GM23338 (cell line): ENCODE data around the gene TIMM29. TPM values are rescaled to one million over a fixed set of nuclear protein-coding genes. Genes with fewer than 3 reads are reported as not detected.
"Not testable (repeated sequence)": the region's sequence is repeated elsewhere in the genome, so short reads cannot be mapped to it uniquely, and the experiment has no call there.

Experiments
- ATAC-seq: fragments of 200-7000 bp; cut with Tn5 transposase; 3 replicates; pipeline ENCODE4 v1.9.1; 2020
- DNase-seq: peaks from one replicate; pipeline ENCODE4 v3.0.0-alpha.2; 2015; ENCODE audit warnings: low spot score
- H2AFZ ChIP-seq: fragments of 200-600 bp; sonication (generic); 2 replicates; pipeline ENCODE4 v1.8.0; 2016; ENCODE audit warnings: antibody characterized with exemption, mild to moderate bottlenecking, moderate library complexity
- H3F3A ChIP-seq: fragments of 200-600 bp; sonication (generic); replicated peaks from 2 replicates; pipeline ENCODE4 v1.8.0; 2017; ENCODE audit warnings: antibody characterized with exemption, mixed run types, low read depth
- H3K27ac ChIP-seq: fragments of 200-600 bp; sonication (generic); 2 replicates; pipeline ENCODE4 v1.6.1; 2016; ENCODE audit warnings: low read depth
- H3K27me3 ChIP-seq: fragments of 200-600 bp; sonication (generic); 2 replicates; pipeline ENCODE4 v1.8.0; 2016; ENCODE audit warnings: mild to moderate bottlenecking, mixed run types, moderate library complexity; ENCODE audit not compliant: insufficient read depth
- H3K36me3 ChIP-seq: fragments of 200-600 bp; sonication (generic); 2 replicates; pipeline ENCODE4 v1.8.0; 2016; ENCODE audit warnings: mild to moderate bottlenecking; ENCODE audit not compliant: insufficient read depth
- H3K4me1 ChIP-seq: fragments of 200-600 bp; sonication (generic); 2 replicates; pipeline ENCODE4 v1.8.0; 2016; ENCODE audit warnings: mild to moderate bottlenecking, moderate library complexity; ENCODE audit not compliant: insufficient read depth
- H3K4me2 ChIP-seq: fragments of 200-600 bp; sonication (generic); 2 replicates; pipeline ENCODE4 v1.7.1; 2017; ENCODE audit warnings: mixed run types
- H3K4me3 ChIP-seq: fragments of 200-600 bp; sonication (generic); 2 replicates; pipeline ENCODE4 v1.6.1; 2016; ENCODE audit warnings: mixed run types
- H3K79me2 ChIP-seq: fragments of 200-600 bp; sonication (generic); replicated peaks from 2 replicates; pipeline ENCODE4 v1.8.0; 2017; ENCODE audit warnings: mild to moderate bottlenecking; ENCODE audit not compliant: insufficient read depth
- H3K9me2 ChIP-seq: fragments of 200-600 bp; sonication (generic); 2 replicates; pipeline ENCODE4 v1.8.0; 2017; ENCODE audit not compliant: insufficient read depth
- H4K20me1 ChIP-seq: fragments of 200-600 bp; sonication (generic); replicated peaks from 2 replicates; pipeline ENCODE4 v1.8.0; 2017; ENCODE audit warnings: mild to moderate bottlenecking; ENCODE audit not compliant: insufficient read depth
- H3K27ac Mint-ChIP-seq: 2 replicates; pipeline ENCODE4 v1.8.0; 2020; ENCODE audit warnings: inconsistent platforms, mild to moderate bottlenecking, moderate library complexity, mixed read lengths
- H3K27me3 Mint-ChIP-seq: 3 replicates; pipeline ENCODE4 v1.8.0; 2022; ENCODE audit warnings: low read depth, mild to moderate bottlenecking, moderate library complexity, mixed read lengths, inconsistent platforms; ENCODE audit not compliant: insufficient read depth, poor library complexity
- H3K36me3 Mint-ChIP-seq: 3 replicates; pipeline ENCODE4 v1.8.0; 2021; ENCODE audit warnings: low read depth, mild to moderate bottlenecking, inconsistent platforms, moderate library complexity, mixed read lengths
- H3K4me1 Mint-ChIP-seq: 3 replicates; pipeline ENCODE4 v1.8.0; 2020; ENCODE audit warnings: mild to moderate bottlenecking, inconsistent platforms, mixed read lengths
- H3K4me3 Mint-ChIP-seq: 3 replicates; pipeline ENCODE4 v1.8.0; 2021; ENCODE audit warnings: moderate library complexity, mild to moderate bottlenecking, inconsistent platforms, mixed read lengths
- H3K9me3 Mint-ChIP-seq: 3 replicates; pipeline ENCODE4 v1.8.0; 2020; ENCODE audit warnings: moderate library complexity, mild to moderate bottlenecking, inconsistent platforms, mixed read lengths
- CREB1 ChIP-seq: fragments of 250-450 bp; sonication (Bioruptor Pico); IDR thresholded peaks from 2 replicates; pipeline ENCODE4 v1.5.0; 2020; ENCODE audit warnings: low read depth, mild to moderate bottlenecking, moderate library complexity
- EZH2 ChIP-seq: fragments of 200-600 bp; sonication (generic); IDR thresholded peaks from one replicate; pipeline ENCODE4 v1.8.0; 2017; ENCODE audit warnings: antibody characterized with exemption, mild to moderate bottlenecking, low read depth; ENCODE audit not compliant: unreplicated experiment
- NANOG ChIP-seq: IDR thresholded peaks from 2 replicates; pipeline ENCODE4 v1.6.1; 2016; ENCODE audit warnings: antibody characterized with exemption, borderline replicate concordance
- POLR2AphosphoS5 ChIP-seq: IDR thresholded peaks from 2 replicates; pipeline ENCODE4 v1.6.1; 2016; ENCODE audit warnings: antibody characterized with exemption, low read depth
- STAT1 ChIP-seq: IDR thresholded peaks from one replicate; pipeline ENCODE4 v1.6.1; 2016; ENCODE audit warnings: antibody characterized with exemption; ENCODE audit not compliant: unreplicated experiment
- ZNF114 ChIP-seq: fragments of 250-450 bp; sonication (Bioruptor Pico); IDR thresholded peaks from 2 replicates; pipeline ENCODE4 v1.5.0; 2020; ENCODE audit warnings: mild to moderate bottlenecking, moderate library complexity
- ZNF331 ChIP-seq: fragments of 250-450 bp; sonication (Bioruptor Pico); IDR thresholded peaks from 2 replicates; pipeline ENCODE4 v1.5.0; 2020; ENCODE audit warnings: low read depth, mild to moderate bottlenecking, moderate library complexity
- polyA plus RNA-seq: library from polyadenylated mRNA; unstranded; fragments of >200 nt; fragmentation: Nextera tagmentation; extraction: Ambion mirVana; gene quantifications from 2 replicates; pipeline ENCODE4 v1.2.1, GENCODE V29; 2016
- total RNA-seq: library from RNA; depleted of rRNA; stranded (reverse); fragments of >200 nt; shearing (Covaris generic); gene quantifications from 2 replicates; pipeline ENCODE4 v1.2.3, GENCODE V29; 2014
- TF ChIP-seq, protein P1 (sequence below): IDR thresholded peaks from one replicate; pipeline ENCODE4 v1.6.1; 2018; ENCODE audit warnings: antibody characterized with exemption; ENCODE audit not compliant: unreplicated experiment
- TF ChIP-seq, protein P2 (sequence below): fragments of 250-450 bp; sonication (Bioruptor Pico); IDR thresholded peaks from 2 replicates; pipeline ENCODE4 v1.5.0; 2020; ENCODE audit warnings: mild to moderate bottlenecking, moderate library complexity

Gene TIMM29
- total and polyA plus RNA-seq, 2 experiments from 2014 or later: 24.1 to 60.7 TPM

DNA sequence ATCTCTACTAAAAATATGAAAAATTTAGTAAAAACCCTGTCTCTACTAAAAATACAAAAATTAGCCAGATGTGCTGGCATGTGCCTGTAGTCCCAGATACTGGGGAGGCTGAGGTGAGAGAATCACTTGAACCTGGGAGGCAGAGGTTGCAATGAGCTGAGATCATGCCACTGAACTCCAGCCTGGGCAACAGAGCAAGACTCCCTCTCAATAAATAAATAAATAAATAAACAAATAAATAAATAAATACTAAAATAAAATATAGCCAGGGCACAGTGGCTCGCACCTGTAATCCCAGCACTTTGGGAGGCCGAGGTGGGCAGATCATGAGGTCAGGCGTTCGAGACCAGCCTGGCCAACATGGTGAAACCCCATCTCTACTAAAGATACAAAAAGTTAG is 14.8 kb downstream of the TIMM29 start:
- not testable (repeated sequence) for H3K27me3 Mint-ChIP-seq, H3K4me1 Mint-ChIP-seq, H3F3A ChIP-seq, H3K36me3 ChIP-seq, H3K79me2 ChIP-seq, DNase-seq, H3K9me2 ChIP-seq, H4K20me1 ChIP-seq, H3K4me2 ChIP-seq, H3K27me3 ChIP-seq, H3K9me3 Mint-ChIP-seq, H3K36me3 Mint-ChIP-seq, H3K4me1 ChIP-seq, H3K4me3 Mint-ChIP-seq, H3K27ac ChIP-seq, H3K27ac Mint-ChIP-seq, ATAC-seq, H3K4me3 ChIP-seq, H2AFZ ChIP-seq

DNA sequence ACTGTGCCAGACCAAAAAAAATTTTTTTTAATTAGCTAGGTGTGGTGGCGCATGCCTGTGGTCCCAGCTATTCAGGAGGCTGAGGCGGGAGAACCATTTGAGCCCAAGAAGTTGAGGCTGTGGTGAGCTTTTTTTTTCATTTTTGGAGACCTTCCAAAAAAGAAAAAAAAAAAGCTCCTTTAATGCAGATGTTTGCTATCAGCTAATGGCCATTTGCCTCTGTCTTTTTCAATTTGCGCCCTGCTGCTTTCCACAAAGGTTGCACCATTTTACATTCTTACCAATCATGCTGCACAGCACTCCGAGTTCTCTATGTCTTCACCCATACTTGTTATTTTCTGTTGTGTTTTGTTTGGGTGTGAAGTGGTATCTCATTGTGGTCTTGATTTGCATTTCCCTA is 16.7 kb downstream of the TIMM29 start:
- H3K27me3 ChIP-seq: no peaks in the 10 kb centered on the region
- H3K36me3 Mint-ChIP-seq: no peaks in the 10 kb centered on the region
- no peaks in the 10 kb centered on the region for H4K20me1 ChIP-seq
- H3K27me3 Mint-ChIP-seq: peaks cover 2% of the 10 kb centered on the region
- no peaks in the 10 kb centered on the region for H3K79me2 ChIP-seq
- no peaks in the 10 kb centered on the region for H3K9me2 ChIP-seq
- H2AFZ ChIP-seq: no peak overlapping the region
- TF ChIP-seq ZNF114 (CRISPR knock-in tag) (no peak), EZH2 (no peak), NANOG (no peak), STAT1 (no peak), ZNF331 (CRISPR knock-in tag) (no peak), CREB1 (no peak), POLR2AphosphoS5 (no peak)
- TF ChIP-seq, protein P1, sequence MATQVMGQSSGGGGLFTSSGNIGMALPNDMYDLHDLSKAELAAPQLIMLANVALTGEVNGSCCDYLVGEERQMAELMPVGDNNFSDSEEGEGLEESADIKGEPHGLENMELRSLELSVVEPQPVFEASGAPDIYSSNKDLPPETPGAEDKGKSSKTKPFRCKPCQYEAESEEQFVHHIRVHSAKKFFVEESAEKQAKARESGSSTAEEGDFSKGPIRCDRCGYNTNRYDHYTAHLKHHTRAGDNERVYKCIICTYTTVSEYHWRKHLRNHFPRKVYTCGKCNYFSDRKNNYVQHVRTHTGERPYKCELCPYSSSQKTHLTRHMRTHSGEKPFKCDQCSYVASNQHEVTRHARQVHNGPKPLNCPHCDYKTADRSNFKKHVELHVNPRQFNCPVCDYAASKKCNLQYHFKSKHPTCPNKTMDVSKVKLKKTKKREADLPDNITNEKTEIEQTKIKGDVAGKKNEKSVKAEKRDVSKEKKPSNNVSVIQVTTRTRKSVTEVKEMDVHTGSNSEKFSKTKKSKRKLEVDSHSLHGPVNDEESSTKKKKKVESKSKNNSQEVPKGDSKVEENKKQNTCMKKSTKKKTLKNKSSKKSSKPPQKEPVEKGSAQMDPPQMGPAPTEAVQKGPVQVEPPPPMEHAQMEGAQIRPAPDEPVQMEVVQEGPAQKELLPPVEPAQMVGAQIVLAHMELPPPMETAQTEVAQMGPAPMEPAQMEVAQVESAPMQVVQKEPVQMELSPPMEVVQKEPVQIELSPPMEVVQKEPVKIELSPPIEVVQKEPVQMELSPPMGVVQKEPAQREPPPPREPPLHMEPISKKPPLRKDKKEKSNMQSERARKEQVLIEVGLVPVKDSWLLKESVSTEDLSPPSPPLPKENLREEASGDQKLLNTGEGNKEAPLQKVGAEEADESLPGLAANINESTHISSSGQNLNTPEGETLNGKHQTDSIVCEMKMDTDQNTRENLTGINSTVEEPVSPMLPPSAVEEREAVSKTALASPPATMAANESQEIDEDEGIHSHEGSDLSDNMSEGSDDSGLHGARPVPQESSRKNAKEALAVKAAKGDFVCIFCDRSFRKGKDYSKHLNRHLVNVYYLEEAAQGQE: no peak
- TF ChIP-seq, protein P2, sequence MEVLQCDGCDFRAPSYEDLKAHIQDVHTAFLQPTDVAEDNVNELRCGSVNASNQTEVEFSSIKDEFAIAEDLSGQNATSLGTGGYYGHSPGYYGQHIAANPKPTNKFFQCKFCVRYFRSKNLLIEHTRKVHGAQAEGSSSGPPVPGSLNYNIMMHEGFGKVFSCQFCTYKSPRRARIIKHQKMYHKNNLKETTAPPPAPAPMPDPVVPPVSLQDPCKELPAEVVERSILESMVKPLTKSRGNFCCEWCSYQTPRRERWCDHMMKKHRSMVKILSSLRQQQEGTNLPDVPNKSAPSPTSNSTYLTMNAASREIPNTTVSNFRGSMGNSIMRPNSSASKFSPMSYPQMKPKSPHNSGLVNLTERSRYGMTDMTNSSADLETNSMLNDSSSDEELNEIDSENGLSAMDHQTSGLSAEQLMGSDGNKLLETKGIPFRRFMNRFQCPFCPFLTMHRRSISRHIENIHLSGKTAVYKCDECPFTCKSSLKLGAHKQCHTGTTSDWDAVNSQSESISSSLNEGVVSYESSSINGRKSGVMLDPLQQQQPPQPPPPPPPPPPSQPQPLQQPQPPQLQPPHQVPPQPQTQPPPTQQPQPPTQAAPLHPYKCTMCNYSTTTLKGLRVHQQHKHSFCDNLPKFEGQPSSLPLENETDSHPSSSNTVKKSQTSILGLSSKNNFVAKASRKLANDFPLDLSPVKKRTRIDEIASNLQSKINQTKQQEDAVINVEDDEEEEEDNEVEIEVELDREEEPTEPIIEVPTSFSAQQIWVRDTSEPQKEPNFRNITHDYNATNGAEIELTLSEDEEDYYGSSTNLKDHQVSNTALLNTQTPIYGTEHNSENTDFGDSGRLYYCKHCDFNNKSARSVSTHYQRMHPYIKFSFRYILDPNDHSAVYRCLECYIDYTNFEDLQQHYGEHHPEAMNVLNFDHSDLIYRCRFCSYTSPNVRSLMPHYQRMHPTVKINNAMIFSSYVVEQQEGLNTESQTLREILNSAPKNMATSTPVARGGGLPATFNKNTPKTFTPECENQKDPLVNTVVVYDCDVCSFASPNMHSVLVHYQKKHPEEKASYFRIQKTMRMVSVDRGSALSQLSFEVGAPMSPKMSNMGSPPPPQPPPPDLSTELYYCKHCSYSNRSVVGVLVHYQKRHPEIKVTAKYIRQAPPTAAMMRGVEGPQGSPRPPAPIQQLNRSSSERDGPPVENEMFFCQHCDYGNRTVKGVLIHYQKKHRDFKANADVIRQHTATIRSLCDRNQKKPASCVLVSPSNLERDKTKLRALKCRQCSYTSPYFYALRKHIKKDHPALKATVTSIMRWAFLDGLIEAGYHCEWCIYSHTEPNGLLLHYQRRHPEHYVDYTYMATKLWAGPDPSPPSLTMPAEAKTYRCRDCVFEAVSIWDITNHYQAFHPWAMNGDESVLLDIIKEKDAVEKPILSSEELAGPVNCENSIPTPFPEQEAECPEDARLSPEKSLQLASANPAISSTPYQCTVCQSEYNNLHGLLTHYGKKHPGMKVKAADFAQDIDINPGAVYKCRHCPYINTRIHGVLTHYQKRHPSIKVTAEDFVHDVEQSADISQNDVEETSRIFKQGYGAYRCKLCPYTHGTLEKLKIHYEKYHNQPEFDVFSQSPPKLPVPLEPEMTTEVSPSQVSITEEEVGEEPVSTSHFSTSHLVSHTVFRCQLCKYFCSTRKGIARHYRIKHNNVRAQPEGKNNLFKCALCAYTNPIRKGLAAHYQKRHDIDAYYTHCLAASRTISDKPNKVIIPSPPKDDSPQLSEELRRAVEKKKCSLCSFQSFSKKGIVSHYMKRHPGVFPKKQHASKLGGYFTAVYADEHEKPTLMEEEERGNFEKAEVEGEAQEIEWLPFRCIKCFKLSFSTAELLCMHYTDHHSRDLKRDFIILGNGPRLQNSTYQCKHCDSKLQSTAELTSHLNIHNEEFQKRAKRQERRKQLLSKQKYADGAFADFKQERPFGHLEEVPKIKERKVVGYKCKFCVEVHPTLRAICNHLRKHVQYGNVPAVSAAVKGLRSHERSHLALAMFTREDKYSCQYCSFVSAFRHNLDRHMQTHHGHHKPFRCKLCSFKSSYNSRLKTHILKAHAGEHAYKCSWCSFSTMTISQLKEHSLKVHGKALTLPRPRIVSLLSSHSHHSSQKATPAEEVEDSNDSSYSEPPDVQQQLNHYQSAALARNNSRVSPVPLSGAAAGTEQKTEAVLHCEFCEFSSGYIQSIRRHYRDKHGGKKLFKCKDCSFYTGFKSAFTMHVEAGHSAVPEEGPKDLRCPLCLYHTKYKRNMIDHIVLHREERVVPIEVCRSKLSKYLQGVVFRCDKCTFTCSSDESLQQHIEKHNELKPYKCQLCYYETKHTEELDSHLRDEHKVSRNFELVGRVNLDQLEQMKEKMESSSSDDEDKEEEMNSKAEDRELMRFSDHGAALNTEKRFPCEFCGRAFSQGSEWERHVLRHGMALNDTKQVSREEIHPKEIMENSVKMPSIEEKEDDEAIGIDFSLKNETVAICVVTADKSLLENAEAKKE (CRISPR knock-in tag): no peak
- H3K36me3 ChIP-seq: no peaks in the 10 kb centered on the region
- peaks cover 6% of the 10 kb centered on the region; the same call in 2 of the 3 replicates for H3K4me1 Mint-ChIP-seq
- H3K27ac Mint-ChIP-seq: no peak overlapping the region
- ATAC-seq: no peak
- H3F3A ChIP-seq: 0 out of 2 replicates have a peak, but pooled peaks cover 3% of the 10 kb centered on the region
- H3K4me3 Mint-ChIP-seq: no peak overlapping the region
- no peaks in the 10 kb centered on the region for H3K9me3 Mint-ChIP-seq
- H3K27ac ChIP-seq: no peak overlapping the region
- H3K4me3 ChIP-seq: no peak overlapping the region
- no peak overlapping the region for H3K4me2 ChIP-seq
- peaks cover 4% of the 10 kb centered on the region; the same call in 1 of the 2 replicates for H3K4me1 ChIP-seq
- DNase-seq: no peak
